ENCODE data around the gene C17orf100. TPM values are rescaled to one million over a fixed set of nuclear protein-coding genes. Genes with fewer than 3 reads are reported as not detected.

Gene C17orf100
- total and polyA plus RNA-seq, 2 of the 13 experiments (the other 11 are each of a cell fraction or from before 2014, with no cell fraction given), result 3.6 to 8.7 TPM

DNA sequence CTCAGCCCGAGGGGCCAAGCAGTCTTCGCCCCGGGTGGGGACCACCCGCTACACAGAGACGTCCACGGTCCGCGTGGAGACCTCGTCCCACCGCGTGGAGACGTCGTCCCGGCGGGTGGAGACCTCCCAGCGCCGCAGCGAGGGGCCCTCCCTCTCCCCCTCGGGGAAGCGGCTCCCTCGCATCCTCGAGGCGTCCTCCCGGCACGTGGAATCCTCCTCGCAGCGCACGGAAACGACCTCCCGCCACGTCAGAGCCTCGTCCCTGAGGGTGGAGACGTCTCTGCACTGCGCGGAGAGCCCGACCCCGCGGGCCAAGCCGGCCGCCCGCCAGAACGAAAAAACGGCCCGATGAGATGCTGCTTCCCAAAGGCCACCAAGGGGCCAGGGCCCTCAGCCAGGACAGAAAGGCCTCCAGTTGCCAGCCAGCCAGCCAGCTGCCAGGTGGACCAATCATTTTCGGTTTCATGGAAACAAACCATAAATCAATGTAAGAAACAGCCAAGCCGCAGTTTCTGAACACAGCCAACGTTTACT lies 424 bp downstream of the C17orf100 start (continued):
- TF ChIP-seq, protein P1, sequence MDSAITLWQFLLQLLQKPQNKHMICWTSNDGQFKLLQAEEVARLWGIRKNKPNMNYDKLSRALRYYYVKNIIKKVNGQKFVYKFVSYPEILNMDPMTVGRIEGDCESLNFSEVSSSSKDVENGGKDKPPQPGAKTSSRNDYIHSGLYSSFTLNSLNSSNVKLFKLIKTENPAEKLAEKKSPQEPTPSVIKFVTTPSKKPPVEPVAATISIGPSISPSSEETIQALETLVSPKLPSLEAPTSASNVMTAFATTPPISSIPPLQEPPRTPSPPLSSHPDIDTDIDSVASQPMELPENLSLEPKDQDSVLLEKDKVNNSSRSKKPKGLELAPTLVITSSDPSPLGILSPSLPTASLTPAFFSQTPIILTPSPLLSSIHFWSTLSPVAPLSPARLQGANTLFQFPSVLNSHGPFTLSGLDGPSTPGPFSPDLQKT (CRISPR knock-in tag; IDR thresholded peaks at IDR 0.05; ENCODE audit: borderline replicate concordance), result no peak; the same call in 1 of the 2 replicates
- TF ChIP-seq ZSCAN9 (CRISPR knock-in tag; IDR thresholded peaks at IDR 0.05; ENCODE audit: borderline replicate concordance) (peak; percentile 96), MEIS1 (CRISPR knock-in tag; IDR thresholded peaks at IDR 0.05; ENCODE audit: borderline replicate concordance) (peak; percentile 93), MYC (CRISPR knock-in tag; IDR thresholded peaks at IDR 0.05; ENCODE audit: borderline replicate concordance) (peak; percentile 92), RXRA (CRISPR knock-in tag; IDR thresholded peaks at IDR 0.05) (peak; percentile 77), SRF (IDR thresholded peaks at IDR 0.05; ENCODE audit: low read depth, low read length) (no peak), TRIM22 (IDR thresholded peaks at IDR 0.05) (no peak), ZNF572 (CRISPR knock-in tag; IDR thresholded peaks at IDR 0.05) (peak; percentile 97), HIVEP1 (CRISPR knock-in tag; IDR thresholded peaks at IDR 0.05) (peak; percentile 95; the same call in 1 of the 2 replicates), DDIT3 (CRISPR knock-in tag; IDR thresholded peaks at IDR 0.05) (no peak), MYNN (CRISPR knock-in tag; IDR thresholded peaks at IDR 0.05; ENCODE audit: low read depth) (peak; percentile 91), ZNF788 (CRISPR knock-in tag; IDR thresholded peaks at IDR 0.05; ENCODE audit: borderline replicate concordance) (peak; percentile 92), MXD3 (CRISPR knock-in tag; IDR thresholded peaks at IDR 0.05) (peak; percentile 99), ZNF614 (CRISPR knock-in tag; IDR thresholded peaks at IDR 0.05; ENCODE audit: borderline replicate concordance) (peak; percentile 62; the same call in 1 of the 2 replicates), IKZF1 (IDR thresholded peaks at IDR 0.05) (no peak), GMEB2 (CRISPR knock-in tag; IDR thresholded peaks at IDR 0.05; ENCODE audit: low read depth) (no peak), PAWR (CRISPR knock-in tag; IDR thresholded peaks at IDR 0.05; ENCODE audit: borderline replicate concordance) (peak; percentile 78; the same call in 1 of the 2 replicates), ZBTB37 (CRISPR knock-in tag; IDR thresholded peaks at IDR 0.05) (peak; percentile 90), RFX5 (IDR thresholded peaks at IDR 0.05; ENCODE audit: low read depth, low read length) (no peak), MZF1 (CRISPR knock-in tag; IDR thresholded peaks at IDR 0.05; ENCODE audit: borderline replicate concordance) (no peak), PHF21A (CRISPR knock-in tag; IDR thresholded peaks at IDR 0.05) (no peak), NCOA2 (CRISPR knock-in tag; IDR thresholded peaks at IDR 0.05) (peak; percentile 69), FOXP1 (IDR thresholded peaks at IDR 0.05) (no peak), FOXP1 (CRISPR knock-in tag; IDR thresholded peaks at IDR 0.05) (no peak), ZNF207 (IDR thresholded peaks at IDR 0.05; ENCODE audit: borderline replicate concordance) (no peak), ZNF749 (CRISPR knock-in tag; IDR thresholded peaks at IDR 0.05; ENCODE audit: borderline replicate concordance) (peak; percentile 99), ZNF615 (CRISPR knock-in tag; IDR thresholded peaks at IDR 0.05; ENCODE audit: borderline replicate concordance) (peak; percentile 95; the same call in 1 of the 2 replicates)
